HG02623 (cell line): ENCODE measurements around the gene MOK.
"Not testable (repeated sequence)": the region's sequence is repeated elsewhere in the genome, so short reads cannot be mapped to it uniquely, and the experiment has no call there.

Source experiments
- ATAC-seq: cut with Tn5 transposase; IDR thresholded peaks from one replicate; pipeline ENCODE4 v1.9.1; 2021; ENCODE audit warnings: moderate library complexity; ENCODE audit not compliant: unreplicated experiment

The MOK gene

DNA sequence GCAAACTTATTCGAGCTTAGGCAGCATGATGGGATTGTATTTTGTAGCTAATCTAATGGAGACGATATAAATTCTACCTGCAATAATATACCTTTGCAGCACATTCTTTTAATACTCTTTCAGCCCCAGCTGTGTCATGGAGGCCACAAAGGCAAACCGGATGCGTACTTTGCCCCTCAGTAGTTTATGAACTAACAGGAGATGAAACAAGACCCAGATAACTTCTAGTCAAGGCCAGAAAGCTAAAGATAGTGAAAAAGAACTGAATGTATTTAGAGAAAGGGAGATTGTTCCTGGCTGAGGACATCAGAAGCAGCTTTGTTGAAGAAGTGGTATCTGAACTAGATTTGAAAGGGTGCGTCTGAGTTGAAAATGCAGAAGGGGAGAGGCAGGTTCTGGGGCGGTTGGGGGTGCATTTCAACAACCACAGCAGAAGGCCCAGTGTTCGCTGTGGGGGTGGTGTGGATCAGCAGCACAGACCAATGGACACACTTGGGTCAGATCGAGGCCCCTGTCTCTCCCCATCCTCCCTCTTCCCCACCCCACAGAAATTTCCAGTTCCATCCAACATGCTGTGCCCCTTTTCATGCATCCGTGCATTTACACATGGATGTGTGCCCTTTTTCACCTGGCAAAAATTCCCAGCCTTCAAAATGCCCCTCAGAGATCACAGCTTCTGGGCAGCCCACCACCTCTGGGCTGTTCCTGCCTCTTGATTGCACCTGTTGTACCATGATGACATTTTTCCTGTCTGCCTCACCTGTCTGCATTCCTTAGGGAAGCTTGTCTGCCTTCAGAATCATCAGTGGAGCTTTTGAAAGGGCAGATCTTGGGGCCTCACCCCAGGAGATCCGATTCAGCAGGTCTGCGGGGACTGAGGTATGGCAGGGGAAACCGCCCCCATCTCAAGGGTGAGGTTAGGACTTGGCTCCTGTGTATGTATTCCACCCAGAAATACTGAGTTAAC, 16.8 kb upstream of the MOK start:
- no peak for ATAC-seq

GRCh38 chr14:102320671-102321455, 15.9 kb upstream of the MOK start:
- no peak for ATAC-seq

- ATAC-seq, result peak; percentile 7
Observed at GRCh38 chr14:102320033-102320660, 15.2 kb upstream of the MOK start.

DNA sequence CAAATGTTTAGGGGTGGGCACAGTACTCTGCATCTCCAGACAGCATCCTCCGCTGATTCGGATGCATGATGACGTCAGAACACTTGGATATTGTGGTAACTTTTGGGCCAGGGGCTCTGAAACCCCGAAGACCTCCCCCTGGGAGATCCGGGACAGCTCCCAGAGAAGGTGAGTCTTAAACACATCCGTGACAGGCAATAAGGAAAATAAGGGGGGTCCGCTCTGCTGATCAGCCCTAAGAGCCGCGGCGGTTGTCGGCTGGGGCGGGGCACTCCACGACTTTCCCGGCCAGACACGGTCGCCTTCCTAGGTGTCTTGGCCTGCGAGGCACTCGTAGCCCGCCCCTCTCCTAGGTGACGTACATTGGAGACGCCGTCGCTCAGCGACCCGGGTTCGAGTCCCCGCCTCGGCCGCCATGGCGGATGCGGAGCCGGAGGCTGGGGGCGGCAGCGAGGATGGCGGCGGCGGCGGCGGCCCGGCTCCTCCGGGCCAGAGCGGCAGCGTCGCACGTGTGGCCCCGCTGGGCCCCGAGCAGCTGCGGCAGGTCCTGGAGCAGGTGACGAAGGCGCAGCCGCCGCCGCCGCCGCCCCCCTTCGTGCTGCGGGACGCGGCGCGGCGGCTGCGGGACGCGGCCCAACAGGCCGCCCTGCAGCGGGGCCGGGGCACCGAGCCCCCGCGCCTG, 14.5 kb upstream of the MOK start, which contains the start of gene ZNF839:
Gene ZNF839 (plus strand): TSS at position 396 of the 682 bp plus-strand sequence. CDS start 20 bp downstream, at position 416.
- ATAC-seq, result peak; percentile 46

DNA sequence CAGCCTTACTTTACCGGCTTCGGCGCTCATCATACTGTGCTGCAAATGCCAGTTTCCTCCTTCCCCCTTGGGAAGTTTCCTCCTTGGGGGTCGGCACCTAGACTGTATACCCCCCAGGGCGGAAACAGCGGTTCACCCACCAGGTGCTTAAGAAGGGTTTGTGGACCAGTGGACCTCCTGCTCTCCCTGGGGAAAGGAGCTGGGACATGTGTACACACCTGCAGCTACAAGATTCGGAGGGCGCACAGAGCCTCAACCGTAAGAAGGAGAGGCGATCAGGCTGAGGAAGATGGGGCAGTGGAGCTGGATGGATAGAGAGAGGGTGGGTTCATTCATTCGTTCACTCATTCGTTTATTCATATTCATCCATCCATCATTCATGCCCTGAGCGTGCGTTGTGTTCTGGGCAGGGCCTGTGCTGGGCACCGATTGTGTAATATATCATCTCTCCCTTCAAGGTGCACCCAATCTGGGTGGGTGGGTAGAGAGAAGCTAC, 13.9 kb upstream of the MOK start:
- ATAC-seq, result no peak

DNA sequence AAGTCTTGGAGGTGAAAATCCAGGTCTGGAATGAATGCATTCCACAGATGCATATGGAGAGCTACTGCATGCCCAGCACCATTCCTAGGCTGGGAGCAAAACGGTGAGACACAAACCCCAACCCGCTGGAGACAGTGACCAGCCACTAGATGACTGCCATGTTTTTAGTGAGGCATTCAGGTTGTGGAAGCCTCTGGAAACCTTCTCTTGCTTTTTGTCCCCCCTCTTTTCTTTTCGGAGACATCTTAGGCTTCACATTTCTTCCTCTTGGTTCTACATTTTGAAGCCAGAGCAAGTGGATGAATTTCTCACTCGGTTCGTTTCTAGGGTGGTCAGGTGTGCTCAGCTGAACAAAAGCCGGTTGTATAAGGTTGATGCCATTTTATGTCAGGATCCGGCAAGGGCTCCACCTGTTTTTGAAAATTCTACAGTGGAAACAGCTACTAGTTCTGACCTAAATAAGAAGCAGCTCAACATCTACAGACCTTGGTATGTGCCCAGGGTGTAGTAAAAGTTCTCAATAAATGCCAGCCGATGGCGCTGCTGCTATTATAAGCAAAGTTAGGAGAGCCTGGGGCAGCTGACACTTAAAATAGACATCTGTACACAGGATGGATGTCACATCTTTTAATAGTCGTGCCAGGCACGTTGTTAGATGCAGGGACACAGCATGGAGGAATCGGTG, 12.7 kb upstream of the MOK start:
- no peak for ATAC-seq

DNA sequence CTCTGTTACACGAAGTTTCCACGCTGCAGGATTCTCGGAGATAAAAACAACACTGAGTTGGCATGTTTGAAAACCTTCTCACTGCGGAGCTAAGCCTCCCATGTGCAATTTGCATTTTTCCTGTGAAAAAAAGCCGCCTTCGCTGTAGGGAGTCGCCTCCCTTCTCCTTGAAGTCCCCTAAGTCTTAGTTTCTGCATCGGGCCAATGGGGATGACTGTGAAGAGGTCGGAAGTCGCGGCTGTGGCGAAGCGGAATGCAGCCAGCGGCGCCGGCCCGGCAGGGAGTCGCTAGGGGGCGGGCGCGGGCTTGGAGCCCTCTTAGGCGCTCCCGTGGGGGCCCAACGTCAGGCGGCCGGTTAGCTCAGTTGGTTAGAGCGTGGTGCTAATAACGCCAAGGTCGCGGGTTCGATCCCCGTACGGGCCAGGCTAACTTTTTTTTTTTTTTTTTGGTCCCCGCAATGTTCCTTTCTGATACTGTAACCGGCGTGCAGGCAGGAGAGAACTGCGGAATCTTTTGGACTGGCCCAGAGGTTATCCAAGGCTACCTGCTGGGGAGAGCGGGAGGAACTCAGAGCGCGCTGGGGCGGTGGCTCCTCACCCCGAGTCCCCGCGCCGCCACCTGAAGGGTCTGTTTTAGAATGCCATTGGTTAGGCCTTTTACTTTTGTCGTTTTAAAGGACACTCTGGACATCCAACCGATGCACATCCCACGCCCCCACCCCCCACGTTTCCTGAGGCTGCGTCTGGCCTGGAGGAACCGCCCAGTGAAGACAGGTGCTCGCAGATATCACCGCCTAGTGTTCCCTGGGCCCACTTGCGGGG, 12.0 kb upstream of the MOK start:
- ATAC-seq, result peak; percentile 52

DNA sequence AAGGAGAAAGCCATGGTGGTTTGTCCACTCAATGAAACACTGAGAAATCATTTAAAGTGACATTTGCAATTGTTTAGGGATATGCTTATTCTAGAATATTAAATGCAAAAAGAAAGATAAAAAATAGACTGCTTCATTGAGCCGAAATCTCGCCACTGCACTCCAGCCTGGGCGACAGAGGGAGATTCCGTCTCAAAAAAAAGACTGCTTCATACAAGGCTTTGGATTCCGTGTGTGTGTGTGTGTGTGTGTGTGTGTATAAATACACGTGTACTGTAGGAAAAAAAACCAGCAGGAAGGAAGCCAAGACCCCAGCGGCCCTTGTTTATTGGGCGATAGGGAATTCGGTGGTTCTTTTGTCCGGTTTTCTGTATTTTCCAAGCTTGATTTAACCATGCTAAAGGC, 11.4 kb upstream of the MOK start:
- no peak for ATAC-seq

DNA sequence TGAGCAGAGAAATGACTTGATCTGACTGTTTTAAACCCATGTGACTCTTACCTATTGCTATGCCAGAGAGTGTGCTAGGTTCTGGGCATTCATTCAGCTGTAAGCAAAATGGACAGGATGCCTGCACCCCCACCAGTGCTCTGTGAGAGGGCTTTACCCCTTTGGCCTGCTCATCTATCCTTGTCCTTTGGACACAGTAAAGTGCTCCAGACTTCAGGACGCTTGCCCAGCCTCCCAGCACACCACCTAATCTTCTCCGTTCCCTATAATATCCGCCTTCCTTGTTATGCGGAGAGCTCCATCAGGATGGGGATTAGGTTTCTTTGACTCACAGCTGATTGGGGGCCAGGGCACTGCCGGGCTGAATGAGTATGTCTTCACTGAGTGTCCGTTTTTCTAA, 10.2 kb upstream of the MOK start:
- no peak for ATAC-seq

GRCh38 chr14:102314242-102315011, 9.5 kb upstream of the MOK start:
- ATAC-seq, result peak; percentile 49

DNA sequence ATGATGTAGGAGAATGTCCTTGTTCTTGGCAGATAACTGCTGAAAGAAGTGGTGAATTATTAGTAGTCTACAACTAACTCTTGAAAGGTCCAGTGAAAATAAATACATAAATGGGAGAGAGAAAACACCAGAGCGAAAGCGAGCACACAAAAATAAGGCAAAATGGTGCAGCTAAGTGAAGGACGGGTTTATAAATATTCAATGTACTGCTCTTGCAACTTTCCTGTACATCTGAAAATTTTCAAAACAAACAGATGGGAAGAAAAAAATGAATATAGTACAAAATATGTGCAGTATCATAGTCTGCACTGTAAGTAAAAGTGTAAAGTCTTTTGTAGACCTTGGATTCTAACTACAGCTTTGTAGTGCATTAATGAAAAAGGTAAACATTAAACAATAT, 1.3 kb downstream of the MOK start:
- ATAC-seq, result no peak

- ATAC-seq, result not testable (repeated sequence)
Observed at GRCh38 chr14:102298303-102299070, 6.5 kb downstream of the MOK start.

DNA sequence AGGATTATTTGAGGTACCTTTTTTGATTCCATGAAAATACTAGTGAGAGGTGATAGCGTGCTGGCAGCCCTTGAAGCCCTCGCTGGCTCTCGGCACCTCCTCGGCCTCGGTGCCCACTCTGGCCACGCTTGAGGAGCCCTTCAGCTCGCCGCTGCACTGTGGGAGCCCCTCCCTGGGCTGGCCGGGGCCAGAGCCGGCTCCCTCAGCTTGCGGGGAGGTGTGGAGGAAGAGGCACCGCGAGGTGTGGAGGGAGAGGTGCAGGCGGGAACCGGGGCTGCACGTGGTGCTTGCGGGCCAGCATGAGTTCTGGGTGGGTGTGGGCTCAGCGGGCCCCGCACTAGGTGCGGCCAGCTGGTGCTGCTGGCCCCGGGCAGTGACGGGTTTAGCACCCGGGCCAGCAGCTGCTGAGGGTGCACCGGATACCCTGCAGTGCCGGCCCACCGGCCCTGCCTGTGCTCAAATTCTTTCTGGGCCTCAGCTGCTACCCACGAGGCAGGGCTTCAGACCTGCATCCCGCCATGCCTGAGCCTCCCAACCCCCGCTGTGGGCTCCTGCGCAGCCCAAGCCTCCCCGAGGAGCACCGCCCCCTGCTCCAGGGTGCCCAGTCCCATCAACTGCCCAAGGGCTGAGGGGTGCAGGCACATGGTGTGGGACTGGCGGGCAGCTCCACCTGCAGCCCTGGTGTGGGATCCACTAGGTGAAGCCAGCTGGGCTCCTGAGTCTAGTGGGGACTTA, 7.4 kb downstream of the MOK start:
- ATAC-seq, result no peak

DNA sequence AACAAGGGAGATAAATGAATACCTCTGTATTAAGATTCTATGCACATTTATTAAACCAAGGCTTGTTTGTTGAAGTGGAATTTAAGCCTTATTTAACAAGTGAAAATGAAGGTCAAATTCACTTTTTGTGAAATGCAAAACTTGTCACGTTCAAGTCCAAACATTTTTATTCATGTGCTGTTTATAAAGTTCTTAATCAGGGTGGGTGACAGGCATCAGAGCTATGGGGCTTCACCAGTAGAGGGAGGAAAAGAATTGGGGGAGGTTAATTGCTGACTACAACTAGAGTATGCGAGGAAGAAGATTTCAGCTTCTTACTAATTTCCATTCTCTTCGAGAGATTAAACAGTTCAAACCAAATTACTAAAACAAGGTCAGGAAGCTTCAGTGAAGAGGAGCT, 9.7 kb downstream of the MOK start:
- ATAC-seq, result no peak

DNA sequence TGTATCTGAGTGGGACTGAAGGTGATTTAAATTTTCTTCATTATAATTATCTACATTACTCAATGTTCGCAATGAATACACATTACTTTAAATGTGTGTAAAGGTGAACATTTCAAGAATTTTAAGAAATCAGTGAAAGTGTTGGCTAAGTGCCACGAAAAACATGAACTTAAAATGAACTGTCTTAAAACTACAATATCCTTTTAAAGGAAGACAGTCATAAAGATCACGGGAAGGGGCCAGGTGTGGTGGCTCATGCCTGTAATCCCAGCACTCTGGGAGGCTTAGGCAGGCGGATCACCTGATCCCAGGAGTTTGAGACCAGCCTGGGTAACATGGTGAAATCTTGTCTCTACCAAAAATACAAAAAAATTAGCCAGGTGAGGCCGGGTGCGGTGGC, 11.2 kb downstream of the MOK start:
- no peak for ATAC-seq

DNA sequence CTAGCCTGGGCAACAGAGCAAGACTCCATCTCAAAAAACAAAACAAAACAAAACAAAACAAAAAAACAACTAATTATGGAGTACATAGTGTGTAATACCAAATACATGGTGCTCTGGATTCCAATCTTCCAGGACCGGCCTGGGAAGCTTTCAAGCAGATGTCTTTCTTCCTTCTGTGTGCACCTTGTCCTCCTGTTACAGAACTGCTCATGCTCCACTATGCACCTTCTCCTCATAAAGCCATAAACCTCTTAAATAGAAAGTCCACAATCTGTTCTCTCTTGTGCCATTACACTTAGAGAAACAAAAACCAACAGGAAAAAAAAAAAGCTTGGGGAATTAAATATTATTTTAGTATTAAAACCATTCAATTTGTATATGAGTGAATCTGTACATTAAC, 12.5 kb downstream of the MOK start:
- no peak for ATAC-seq

GRCh38 chr14:102288139-102288538, 16.8 kb downstream of the MOK start:
- ATAC-seq, result no peak
